Measurements from ENCODE around the gene NAALADL2. TPM values are rescaled to one million over a fixed set of nuclear protein-coding genes. Genes with fewer than 3 reads are reported as not detected.

The NAALADL2 gene
- total RNA-seq, 4 donors from 2014 or later = 0.26 to 218 (median 17.4) TPM

DNA sequence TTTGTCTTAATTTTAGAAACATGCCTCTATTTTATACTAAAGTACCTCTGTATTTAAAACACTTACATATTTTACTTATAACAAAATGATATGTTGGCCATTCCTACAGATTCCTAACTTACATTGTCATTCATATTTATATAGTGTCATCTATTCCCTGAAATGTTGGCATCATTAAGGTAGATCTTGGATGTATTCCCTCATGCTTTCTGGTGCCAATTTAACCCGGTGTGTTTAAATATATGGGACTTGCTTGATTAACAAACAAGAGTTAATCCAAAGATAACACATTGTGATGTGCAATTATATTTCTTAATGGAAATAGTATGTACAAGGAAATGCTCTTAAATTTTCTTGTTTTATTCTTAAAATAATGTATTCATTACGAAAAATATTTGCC lies 352.3 kb downstream of the NAALADL2 start:
- DNase-seq = no peak
- Histone ChIP-seq H3K27me3 (no peaks in the 10 kb centered on the region), H3K36me3 (no peaks in the 10 kb centered on the region), H3K4me3 (no peak overlapping the region), H3K4me1 (no peaks in the 10 kb centered on the region), H3K9me3 (no peaks in the 10 kb centered on the region), H3K27ac (no peak overlapping the region)
- intact Hi-C loops (cut with DNase I; ENCODE audit: low total_unique reads) = no loop called here
- TF ChIP-seq POLR2A (IDR thresholded peaks at IDR 0.05) (no peak), CTCF (IDR thresholded peaks at IDR 0.05) (no peak)

DNA sequence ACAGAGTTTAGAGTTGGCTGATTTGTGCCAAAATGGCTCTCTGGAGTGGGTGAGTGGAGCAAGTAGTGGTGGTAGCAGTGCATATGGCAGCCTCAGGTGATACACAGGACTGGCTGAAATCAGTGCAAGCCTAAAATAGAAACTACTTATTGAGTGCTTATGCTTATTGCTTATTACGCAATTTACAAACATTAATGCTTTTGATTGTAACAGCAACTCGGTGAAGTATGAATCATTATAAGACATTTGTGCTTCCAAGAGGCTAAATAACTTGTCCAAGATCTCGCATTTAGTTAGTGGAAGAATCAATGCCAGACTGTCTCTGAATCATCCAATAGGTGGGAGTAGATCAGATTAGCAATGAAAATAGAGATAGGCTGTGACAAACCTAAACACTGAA lies 353.8 kb downstream of the NAALADL2 start:
- H3K9me3 ChIP-seq = no peaks in the 10 kb centered on the region
- no peak overlapping the region for H3K27ac ChIP-seq
- TF ChIP-seq CTCF (IDR thresholded peaks at IDR 0.05) = no peak
- TF ChIP-seq POLR2A (IDR thresholded peaks at IDR 0.05) = no peak
- no peaks in the 10 kb centered on the region for H3K27me3 ChIP-seq
- DNase-seq = no peak
- intact Hi-C loops (cut with DNase I; ENCODE audit: low total_unique reads) = no loop called here
- H3K4me1 ChIP-seq = no peaks in the 10 kb centered on the region
- no peak overlapping the region for H3K4me3 ChIP-seq
- H3K36me3 ChIP-seq = no peaks in the 10 kb centered on the region

DNA sequence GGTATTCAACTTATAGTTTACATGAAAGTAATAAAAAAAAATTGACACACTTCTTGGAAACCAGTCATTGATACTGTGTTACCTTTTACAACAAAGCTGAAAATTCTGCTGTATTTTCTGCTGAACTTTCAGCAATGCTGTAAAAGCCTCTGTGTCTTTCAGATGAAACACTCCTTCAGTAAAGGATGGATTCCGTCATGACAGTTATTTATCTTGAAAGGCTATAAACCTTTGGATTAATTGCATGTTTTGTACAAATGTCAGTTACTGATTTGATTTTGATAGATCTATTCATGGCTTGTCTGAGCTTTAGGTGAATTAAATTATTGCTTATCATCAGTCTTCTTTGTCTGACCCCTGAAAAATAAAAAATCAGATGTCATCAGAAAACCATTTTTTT lies 355.1 kb downstream of the NAALADL2 start:
- no peaks in the 10 kb centered on the region for H3K36me3 ChIP-seq
- H3K27ac ChIP-seq = no peak overlapping the region
- intact Hi-C loops (cut with DNase I; ENCODE audit: low total_unique reads) = no loop called here

GRCh38 chr3:175215833-175216232 lies 356.7 kb downstream of the NAALADL2 start:
- intact Hi-C loops (cut with DNase I; ENCODE audit: low total_unique reads) = no loop called here
- Histone ChIP-seq H3K36me3 (no peaks in the 10 kb centered on the region), H3K27ac (no peak overlapping the region), H3K4me3 (no peak overlapping the region), H3K27me3 (no peaks in the 10 kb centered on the region), H3K4me1 (no peaks in the 10 kb centered on the region), H3K9me3 (no peaks in the 10 kb centered on the region)
- TF ChIP-seq CTCF (IDR thresholded peaks at IDR 0.05) (no peak), POLR2A (IDR thresholded peaks at IDR 0.05) (no peak)
- DNase-seq = no peak

More for the DNA sequence above, 355.1 kb downstream of the NAALADL2 start:
- no peak for DNase-seq
- Histone ChIP-seq H3K4me1 (no peaks in the 10 kb centered on the region), H3K27me3 (no peaks in the 10 kb centered on the region), H3K4me3 (no peak overlapping the region), H3K9me3 (no peaks in the 10 kb centered on the region)
- no peak for TF ChIP-seq POLR2A (IDR thresholded peaks at IDR 0.05)
- TF ChIP-seq CTCF (IDR thresholded peaks at IDR 0.05) = no peak

DNA sequence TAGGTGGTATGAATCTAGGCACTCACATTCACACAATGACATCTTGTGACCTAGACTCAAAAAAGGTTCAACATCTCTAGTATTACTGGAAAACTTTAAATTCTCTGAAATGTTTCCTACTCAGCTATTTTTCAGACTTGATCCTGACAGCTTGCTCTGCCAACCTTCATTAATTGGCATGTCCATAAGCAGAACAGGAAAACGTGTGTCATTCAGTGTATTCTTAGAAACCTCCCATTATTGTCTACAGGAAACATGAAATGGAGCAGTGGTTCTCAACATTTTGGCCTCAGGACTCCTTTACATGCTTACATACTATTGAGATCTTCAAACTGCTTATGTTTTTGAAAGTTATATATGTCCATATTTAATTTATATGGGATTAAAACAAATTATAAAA lies 363.2 kb downstream of the NAALADL2 start:
- no peaks in the 10 kb centered on the region for H3K4me1 ChIP-seq
- TF ChIP-seq CTCF (IDR thresholded peaks at IDR 0.05) (no peak), POLR2A (IDR thresholded peaks at IDR 0.05) (no peak)
- no peak for DNase-seq
- no peak overlapping the region for H3K27ac ChIP-seq
- intact Hi-C loops (cut with DNase I; ENCODE audit: low total_unique reads) = no loop called here
- no peaks in the 10 kb centered on the region for H3K36me3 ChIP-seq
- no peaks in the 10 kb centered on the region for H3K9me3 ChIP-seq
- no peak overlapping the region for H3K4me3 ChIP-seq
- H3K27me3 ChIP-seq = no peaks in the 10 kb centered on the region

Measured in uterus (tissue), 4 donors.